ELF-1 (cell line): ENCODE data around the gene DVL1.
"Not testable (repeated sequence)": the region's sequence is repeated elsewhere in the genome, so short reads cannot be mapped to it uniquely, and the experiment has no call there.

Source experiments
- DNase-seq: peaks from one replicate; pipeline ENCODE4 v3.0.0-alpha.2; 2016; ENCODE audit warnings: low read depth, low spot score

DVL1 gene

DNA sequence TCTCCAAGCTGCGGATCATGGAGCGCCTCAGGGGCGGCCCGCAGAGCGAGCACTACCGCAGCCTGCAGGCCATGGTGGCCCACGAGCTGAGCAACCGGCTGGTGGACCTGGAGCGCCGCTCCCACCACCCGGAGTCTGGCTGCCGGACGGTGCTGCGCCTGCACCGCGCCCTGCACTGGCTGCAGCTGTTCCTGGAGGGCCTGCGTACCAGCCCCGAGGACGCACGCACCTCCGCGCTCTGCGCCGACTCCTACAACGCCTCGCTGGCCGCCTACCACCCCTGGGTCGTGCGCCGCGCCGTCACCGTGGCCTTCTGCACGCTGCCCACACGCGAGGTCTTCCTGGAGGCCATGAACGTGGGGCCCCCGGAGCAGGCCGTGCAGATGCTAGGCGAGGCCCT lies 21.9 kb downstream of the DVL1 start:
- DNase-seq, result no peak

DNA sequence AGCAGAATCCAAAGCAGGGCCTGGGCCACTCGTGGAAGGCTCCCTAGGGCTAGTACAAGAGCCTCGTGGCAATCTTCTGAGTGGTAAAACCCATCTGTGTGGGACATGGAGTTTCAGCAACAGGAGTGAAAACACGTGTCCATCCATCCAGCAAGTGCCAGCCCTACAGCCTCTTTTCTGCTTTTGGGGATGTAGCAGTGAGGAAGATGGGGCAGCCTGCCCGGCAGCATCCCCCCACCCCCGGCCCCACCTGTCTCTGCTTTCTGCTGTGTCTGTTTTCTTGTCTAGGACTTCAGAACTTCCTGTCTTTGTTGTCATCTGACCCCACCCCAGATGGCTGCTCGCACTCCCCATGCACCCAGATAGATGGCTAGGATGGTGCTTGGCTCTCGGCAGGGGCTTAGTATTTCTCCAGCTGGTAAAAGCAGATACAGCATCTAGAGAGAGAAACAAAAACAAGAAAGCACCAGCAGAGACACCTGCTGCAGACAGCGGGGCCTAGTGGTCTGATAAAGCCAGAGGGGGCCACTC lies 23.1 kb downstream of the DVL1 start:
- DNase-seq, result no peak

GRCh38 chr1:1325288-1326074 lies 23.7 kb downstream of the DVL1 start:
- DNase-seq, result no peak

GRCh38 chr1:1324524-1325287 lies 24.5 kb downstream of the DVL1 start, which contains the start of the genes CPTP and INTS11:
CPTP (plus strand) TSS chr1:1324802; CDS start chr1:1326911, 2,109 bp downstream.
INTS11 (minus strand) TSS chr1:1324660; CDS start chr1:1324608, 52 bp downstream.
- DNase-seq, result peak; percentile 82

- DNase-seq, result no peak
Measured at GRCh38 chr1:1324084-1324523, 25.1 kb downstream of the DVL1 start.

DNA sequence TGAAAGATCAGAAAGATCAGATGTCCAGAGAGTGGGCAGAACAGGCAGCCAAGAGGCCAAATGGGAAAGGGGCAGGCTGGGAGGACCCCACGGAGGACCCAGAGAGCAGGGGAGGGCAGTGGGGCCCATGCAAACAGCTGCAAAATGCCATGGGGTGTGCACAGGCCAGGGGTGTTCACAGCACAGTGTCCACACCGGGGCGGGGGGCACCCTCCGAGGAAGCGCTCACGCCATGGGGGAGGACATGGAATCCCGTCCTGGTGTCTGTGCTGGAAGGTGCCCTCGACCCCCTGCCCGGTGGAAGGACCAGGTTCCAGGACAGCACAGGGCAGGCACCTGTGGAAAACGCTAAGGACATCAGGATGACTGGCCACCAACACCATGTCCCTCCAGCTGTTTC lies 26.3 kb downstream of the DVL1 start:
- DNase-seq, result no peak

- DNase-seq, result no peak
Measured at GRCh38 chr1:1322418-1322817, 26.8 kb downstream of the DVL1 start.

DNA sequence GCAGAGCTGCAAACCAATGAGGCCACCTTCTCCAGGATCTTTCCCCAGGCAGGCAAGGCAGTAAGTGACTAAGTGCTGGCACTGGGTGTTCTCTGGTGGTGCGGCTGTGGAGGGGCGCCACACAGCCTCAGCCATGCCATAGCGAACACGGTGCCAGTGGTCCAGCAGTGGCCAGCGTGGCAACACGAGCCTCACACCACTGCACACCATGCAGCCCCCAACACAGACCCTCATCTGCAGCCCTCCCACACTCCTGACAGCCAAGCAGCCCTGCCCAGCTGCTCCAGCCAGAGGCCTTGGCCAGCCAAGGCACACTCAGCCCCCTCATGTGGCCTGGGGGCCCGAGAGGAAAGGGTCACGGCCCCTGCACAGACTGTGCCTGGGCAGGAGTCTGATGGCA lies 27.7 kb downstream of the DVL1 start:
- DNase-seq, result no peak

GRCh38 chr1:1320666-1321448 lies 28.4 kb downstream of the DVL1 start:
- DNase-seq, result no peak

- DNase-seq, result no peak
Measured at GRCh38 chr1:1319646-1319941, 29.6 kb downstream of the DVL1 start.

GRCh38 chr1:1318777-1319645 lies 30.2 kb downstream of the DVL1 start:
- no peak for DNase-seq

- peak; percentile 47 for DNase-seq
Measured at GRCh38 chr1:1318131-1318652, 31.0 kb downstream of the DVL1 start.

DNA sequence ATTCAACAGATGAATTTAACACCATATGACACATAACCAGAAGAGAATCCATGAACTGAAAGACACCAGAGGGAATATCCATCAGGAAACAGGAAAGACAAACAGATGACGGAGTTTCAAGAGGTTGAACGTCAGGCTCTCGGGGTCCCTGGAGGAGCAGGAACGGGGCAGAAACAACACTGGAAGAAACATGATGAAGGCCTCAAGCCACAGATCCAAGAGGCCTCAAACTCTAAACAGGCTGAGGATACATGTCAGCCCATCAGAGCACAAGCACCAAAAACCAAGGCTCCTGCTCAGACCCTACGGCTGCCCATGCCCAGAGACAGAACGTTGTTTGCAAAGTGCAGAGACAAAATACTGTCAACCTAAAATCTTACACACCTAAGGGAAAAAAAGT lies 31.8 kb downstream of the DVL1 start:
- no peak for DNase-seq

- DNase-seq, result not testable (repeated sequence)
Measured at GRCh38 chr1:1316199-1316598, 33.0 kb downstream of the DVL1 start.

DNA sequence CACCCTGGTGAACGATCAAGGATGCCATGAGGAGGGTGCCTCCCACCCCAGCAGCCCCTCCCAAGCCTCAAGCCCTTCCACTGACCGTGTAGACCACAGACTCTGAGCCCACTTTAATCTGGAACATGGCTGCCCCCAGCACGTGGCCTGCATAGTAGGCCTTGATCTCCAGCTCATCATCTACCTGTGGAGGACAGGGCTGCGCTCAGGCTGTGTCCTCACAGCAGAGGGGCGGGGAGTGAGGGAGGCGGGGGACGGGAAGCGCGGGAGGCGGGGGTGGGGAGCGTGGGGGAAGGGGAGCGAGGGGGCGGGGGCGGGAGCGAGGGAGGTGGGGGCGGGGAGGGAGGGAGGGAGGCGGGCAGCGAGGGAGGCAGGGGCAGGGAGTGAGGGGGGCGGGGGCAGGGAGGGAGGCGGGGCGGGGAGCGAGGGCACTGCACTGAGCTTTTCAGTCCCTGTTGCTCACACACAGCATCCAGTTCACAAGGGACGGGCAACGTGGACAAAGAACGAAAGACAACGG lies 33.7 kb downstream of the DVL1 start:
- no peak for DNase-seq

GRCh38 chr1:1314678-1315335 lies 34.4 kb downstream of the DVL1 start:
- DNase-seq, result no peak

- no peak for DNase-seq
Measured at GRCh38 chr1:1314237-1314586, 35.0 kb downstream of the DVL1 start.

- no peak for DNase-seq
Measured at GRCh38 chr1:1313500-1314236, 35.5 kb downstream of the DVL1 start.
